HG03175 (cell line): ENCODE data around the gene PRR30.

Experiments
- ATAC-seq: cut with Tn5 transposase; IDR thresholded peaks from one replicate; pipeline ENCODE4 v1.9.1; 2021; ENCODE audit warnings: mild to moderate bottlenecking, moderate library complexity; ENCODE audit not compliant: unreplicated experiment

Gene PRR30

GRCh38 chr2:27100036-27100435, 39.2 kb downstream of the PRR30 start:
- ATAC-seq: no peak

DNA sequence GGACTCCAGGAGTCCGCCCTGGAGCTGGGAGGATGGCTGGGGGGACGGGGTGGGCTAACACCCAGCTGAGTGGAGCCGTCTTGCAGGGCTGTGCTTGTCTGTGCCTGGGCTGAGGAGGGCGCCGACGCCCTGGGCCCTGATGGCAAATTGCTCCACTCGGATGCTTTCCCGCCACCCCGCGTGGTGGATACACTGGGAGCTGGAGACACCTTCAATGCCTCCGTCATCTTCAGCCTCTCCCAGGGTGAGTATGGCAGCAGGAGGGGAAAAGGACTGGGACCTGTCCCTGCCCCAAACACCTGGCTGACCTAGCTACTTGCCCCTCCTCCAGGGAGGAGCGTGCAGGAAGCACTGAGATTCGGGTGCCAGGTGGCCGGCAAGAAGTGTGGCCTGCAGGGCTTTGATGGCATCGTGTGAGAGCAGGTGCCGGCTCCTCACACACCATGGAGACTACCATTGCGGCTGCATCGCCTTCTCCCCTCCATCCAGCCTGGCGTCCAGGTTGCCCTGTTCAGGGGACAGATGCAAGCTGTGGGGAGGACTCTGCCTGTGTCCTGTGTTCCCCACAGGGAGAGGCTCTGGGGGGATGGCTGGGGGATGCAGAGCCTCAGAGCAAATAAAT, 39.8 kb downstream of the PRR30 start:
- ATAC-seq: no peak

GRCh38 chr2:27097341-27097740, 41.9 kb downstream of the PRR30 start:
- no peak for ATAC-seq

- ATAC-seq: no peak
These were observed 42.4 kb downstream of the PRR30 start for GRCh38 chr2:27096748-27097297.

- no peak for ATAC-seq
These were observed 43.2 kb downstream of the PRR30 start for GRCh38 chr2:27095745-27096651.

- ATAC-seq: no peak
These were observed 43.8 kb downstream of the PRR30 start for GRCh38 chr2:27095427-27095744.

DNA sequence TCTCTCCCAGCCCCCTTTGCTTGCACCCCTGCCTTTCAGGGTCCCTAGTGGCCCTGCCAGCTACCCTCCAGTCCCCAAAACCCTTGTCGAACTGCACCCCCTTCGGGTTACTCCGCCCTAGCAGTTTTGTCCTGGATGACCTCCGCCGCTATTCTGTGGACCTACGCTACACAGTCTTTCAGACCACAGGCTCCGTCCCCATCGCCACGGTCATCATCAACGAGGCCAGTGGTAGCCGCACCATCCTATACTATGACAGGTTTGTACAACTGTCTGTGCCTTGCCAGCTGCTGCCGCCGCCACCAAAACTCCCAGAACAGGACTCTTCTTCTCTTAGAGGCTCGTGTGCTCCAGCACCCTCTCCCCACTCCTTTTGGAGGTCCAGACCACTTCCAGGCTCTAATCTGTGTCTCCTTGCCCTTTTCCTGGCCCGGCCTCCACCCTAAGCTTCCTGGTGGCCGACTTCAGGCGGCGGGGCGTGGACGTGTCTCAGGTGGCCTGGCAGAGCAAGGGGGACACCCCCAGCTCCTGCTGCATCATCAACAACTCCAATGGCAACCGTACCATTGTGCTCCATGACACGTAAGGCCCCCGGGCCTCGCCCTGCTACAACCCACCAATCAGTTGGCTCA, 44.7 kb downstream of the PRR30 start:
- ATAC-seq: no peak

- ATAC-seq: no peak
These were observed 45.5 kb downstream of the PRR30 start for GRCh38 chr2:27093430-27094352.

GRCh38 chr2:27092696-27093429, 46.3 kb downstream of the PRR30 start:
- ATAC-seq: no peak

DNA sequence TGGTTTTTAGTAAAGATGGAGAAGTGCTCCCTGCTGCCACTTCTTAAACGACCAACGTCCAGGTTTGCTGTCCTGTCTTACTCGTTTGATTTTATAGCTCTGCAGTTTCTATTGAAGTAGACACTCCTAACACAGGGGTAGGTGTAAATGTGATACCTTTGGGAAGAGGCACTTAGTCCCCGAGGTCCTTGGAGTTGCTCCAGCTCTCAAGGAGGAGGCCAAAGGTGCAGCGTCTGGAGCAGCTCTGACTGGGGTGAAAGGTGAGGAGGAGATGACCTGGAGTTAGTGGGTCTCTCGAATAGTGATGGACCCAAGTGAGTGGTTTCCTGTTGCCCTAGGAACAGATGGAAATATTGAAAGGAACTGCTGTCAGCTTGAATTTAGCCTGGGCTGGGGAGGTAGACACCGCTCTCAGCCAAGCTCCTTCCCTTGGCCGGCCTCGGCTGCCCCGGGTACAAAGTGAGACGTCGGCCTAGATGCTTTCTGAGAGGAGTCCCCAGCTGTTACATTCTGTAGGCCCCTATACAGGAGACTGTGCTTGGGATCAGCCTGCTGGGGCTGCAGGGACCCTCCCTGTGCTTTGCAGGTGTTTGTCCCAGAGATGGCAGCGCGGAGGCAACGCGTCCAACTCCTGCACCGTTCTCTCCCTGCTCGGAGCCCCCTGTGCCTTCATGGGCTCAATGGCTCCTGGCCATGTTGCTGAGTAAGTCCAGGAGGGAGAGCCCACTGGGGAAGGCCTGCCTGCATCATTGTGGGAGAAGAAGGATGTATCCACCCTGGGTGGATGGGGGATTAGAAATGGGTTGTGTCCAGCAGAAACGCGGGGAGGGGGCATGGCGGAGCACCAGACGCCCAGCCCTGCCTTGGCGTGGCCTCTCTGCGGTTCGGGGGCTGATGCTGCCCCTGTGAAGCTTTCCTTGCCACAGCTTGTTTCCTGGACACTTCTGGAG, 47.2 kb downstream of the PRR30 start:
- no peak for ATAC-seq

GRCh38 chr2:27089111-27089954, 49.9 kb downstream of the PRR30 start:
- no peak for ATAC-seq

DNA sequence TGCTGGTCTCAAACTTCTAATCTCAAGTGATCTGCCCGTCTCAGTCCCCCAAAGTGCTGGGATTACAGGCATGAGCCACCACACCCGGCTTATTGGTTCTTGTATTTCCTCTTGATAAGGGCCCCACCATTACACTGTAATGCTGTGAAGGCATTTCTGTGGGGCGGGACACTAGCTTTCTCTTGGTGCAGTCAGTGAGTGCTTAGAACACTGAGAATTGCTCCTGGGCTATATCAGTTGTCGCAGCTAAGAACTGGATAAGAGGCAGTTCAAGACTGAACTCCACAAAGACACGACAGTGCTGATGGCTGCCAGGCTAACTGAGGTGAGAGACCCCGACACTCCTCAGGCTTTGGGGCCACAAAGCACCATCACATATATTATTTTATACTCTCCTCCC, 50.6 kb downstream of the PRR30 start:
- no peak for ATAC-seq

GRCh38 chr2:27087823-27088410, 51.3 kb downstream of the PRR30 start:
- no peak for ATAC-seq
